Measurements from ENCODE around the gene NECTIN1.

The NECTIN1 gene

DNA sequence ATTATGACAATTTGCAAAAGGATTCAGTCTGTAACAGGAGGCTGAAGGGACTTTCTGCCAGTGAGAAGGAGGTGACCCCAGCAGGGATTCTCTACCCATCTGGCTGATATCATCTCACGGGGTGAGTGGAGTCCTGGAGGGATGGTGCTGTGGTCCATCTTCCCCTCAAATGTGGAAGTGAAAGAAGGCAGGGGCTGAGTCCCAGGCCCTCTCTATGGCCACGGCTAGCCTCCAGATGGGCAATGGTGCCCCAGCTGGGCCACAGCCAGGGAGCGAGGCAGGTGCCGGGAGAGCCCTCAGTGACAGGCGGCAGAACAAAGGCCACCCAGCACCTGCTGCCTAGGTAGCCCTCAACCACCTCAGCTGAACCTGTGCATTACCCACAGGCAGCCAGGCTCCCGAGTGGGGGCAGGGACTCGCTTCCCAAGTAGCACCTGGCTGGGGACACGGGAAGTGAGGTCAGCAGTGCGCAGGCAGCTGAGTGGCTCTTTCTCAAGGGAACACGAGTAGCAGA, 6.7 kb downstream of the NECTIN1 start:
- no peaks in the 10 kb centered on the region for H3K27me3 ChIP-seq (ENCODE audit: low read length)
- H3K9me2 ChIP-seq (replicated peaks; ENCODE audit: insufficient read depth, low read length) = no peaks in the 10 kb centered on the region
- H2AFZ ChIP-seq (ENCODE audit: low read depth, low read length, severe bottlenecking) = no peak overlapping the region
- no peak overlapping the region for H3K4me3 ChIP-seq (ENCODE audit: insufficient read depth, low read length, poor library complexity, severe bottlenecking)
- H4K20me1 ChIP-seq (ENCODE audit: low read depth, low read length) = peaks cover 17% of the 10 kb centered on the region
- H3K9me3 ChIP-seq (ENCODE audit: insufficient read depth, low read length) = no peaks in the 10 kb centered on the region
- H3K4me2 ChIP-seq (ENCODE audit: low read depth, low read length, poor library complexity, severe bottlenecking) = no peak overlapping the region
- no peak overlapping the region for H3K27ac ChIP-seq (ENCODE audit: low read depth, low read length)
- no peak overlapping the region for H3K9ac ChIP-seq (ENCODE audit: low read length)
- no peaks in the 10 kb centered on the region; the same call in 1 of the 2 replicates for H3F3A ChIP-seq (ENCODE audit: insufficient read depth)
- no peak for TF ChIP-seq EZH2phosphoT487 (conservative IDR thresholded peaks at IDR 0.05; ENCODE audit: low read length)
- TF ChIP-seq, protein P1, sequence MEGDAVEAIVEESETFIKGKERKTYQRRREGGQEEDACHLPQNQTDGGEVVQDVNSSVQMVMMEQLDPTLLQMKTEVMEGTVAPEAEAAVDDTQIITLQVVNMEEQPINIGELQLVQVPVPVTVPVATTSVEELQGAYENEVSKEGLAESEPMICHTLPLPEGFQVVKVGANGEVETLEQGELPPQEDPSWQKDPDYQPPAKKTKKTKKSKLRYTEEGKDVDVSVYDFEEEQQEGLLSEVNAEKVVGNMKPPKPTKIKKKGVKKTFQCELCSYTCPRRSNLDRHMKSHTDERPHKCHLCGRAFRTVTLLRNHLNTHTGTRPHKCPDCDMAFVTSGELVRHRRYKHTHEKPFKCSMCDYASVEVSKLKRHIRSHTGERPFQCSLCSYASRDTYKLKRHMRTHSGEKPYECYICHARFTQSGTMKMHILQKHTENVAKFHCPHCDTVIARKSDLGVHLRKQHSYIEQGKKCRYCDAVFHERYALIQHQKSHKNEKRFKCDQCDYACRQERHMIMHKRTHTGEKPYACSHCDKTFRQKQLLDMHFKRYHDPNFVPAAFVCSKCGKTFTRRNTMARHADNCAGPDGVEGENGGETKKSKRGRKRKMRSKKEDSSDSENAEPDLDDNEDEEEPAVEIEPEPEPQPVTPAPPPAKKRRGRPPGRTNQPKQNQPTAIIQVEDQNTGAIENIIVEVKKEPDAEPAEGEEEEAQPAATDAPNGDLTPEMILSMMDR (IDR thresholded peaks at IDR 0.05; ENCODE audit: insufficient read depth, low read length, poor library complexity, severe bottlenecking) = no peak
- H3K79me2 ChIP-seq (ENCODE audit: insufficient read depth, low read length) = peaks cover 57% of the 10 kb centered on the region
- no peaks in the 10 kb centered on the region for H3K36me3 ChIP-seq (ENCODE audit: low read length)

GRCh38 chr11:119721129-119722120, 7.6 kb downstream of the NECTIN1 start:
- H3K27ac ChIP-seq (ENCODE audit: low read depth, low read length) = no peak overlapping the region

GRCh38 chr11:119720311-119720913, 8.6 kb downstream of the NECTIN1 start:
- Histone ChIP-seq H3K9ac (ENCODE audit: low read length) (no peak overlapping the region), H3K79me2 (ENCODE audit: insufficient read depth, low read length) (peaks cover 60% of the 10 kb centered on the region; the same call in 1 of the 2 replicates), H3K9me2 (replicated peaks; ENCODE audit: insufficient read depth, low read length) (no peaks in the 10 kb centered on the region), H3K4me3 (ENCODE audit: insufficient read depth, low read length, poor library complexity, severe bottlenecking) (no peak overlapping the region), H3K27me3 (ENCODE audit: low read length) (no peaks in the 10 kb centered on the region), H3K27ac (ENCODE audit: low read depth, low read length) (no peak overlapping the region), H2AFZ (ENCODE audit: low read depth, low read length, severe bottlenecking) (no peak overlapping the region), H3K9me3 (ENCODE audit: insufficient read depth, low read length) (no peaks in the 10 kb centered on the region), H3K4me2 (ENCODE audit: low read depth, low read length, poor library complexity, severe bottlenecking) (no peak overlapping the region), H4K20me1 (ENCODE audit: low read depth, low read length) (peaks cover 7% of the 10 kb centered on the region; the same call in 1 of the 2 replicates), H3F3A (ENCODE audit: insufficient read depth) (no peaks in the 10 kb centered on the region; the same call in 1 of the 2 replicates), H3K36me3 (ENCODE audit: low read length) (no peaks in the 10 kb centered on the region)
- TF ChIP-seq, protein P1 (IDR thresholded peaks at IDR 0.05; ENCODE audit: insufficient read depth, low read length, poor library complexity, severe bottlenecking) = no peak
- no peak for TF ChIP-seq EZH2phosphoT487 (conservative IDR thresholded peaks at IDR 0.05; ENCODE audit: low read length)

More at GRCh38 chr11:119721129-119722120, 7.6 kb downstream of the NECTIN1 start:
- no peak overlapping the region for H3K9ac ChIP-seq (ENCODE audit: low read length)
- H3K4me3 ChIP-seq (ENCODE audit: insufficient read depth, low read length, poor library complexity, severe bottlenecking) = no peak overlapping the region
- no peak for TF ChIP-seq EZH2phosphoT487 (conservative IDR thresholded peaks at IDR 0.05; ENCODE audit: low read length)
- TF ChIP-seq, protein P1 (IDR thresholded peaks at IDR 0.05; ENCODE audit: insufficient read depth, low read length, poor library complexity, severe bottlenecking) = peak; percentile 22
- H3K4me2 ChIP-seq (ENCODE audit: low read depth, low read length, poor library complexity, severe bottlenecking) = no peak overlapping the region
- H3K9me2 ChIP-seq (replicated peaks; ENCODE audit: insufficient read depth, low read length) = no peaks in the 10 kb centered on the region
- H3K9me3 ChIP-seq (ENCODE audit: insufficient read depth, low read length) = no peaks in the 10 kb centered on the region
- H3F3A ChIP-seq (ENCODE audit: insufficient read depth) = no peaks in the 10 kb centered on the region; the same call in 1 of the 2 replicates
- H2AFZ ChIP-seq (ENCODE audit: low read depth, low read length, severe bottlenecking) = no peak overlapping the region
- H3K27me3 ChIP-seq (ENCODE audit: low read length) = no peaks in the 10 kb centered on the region
- no peaks in the 10 kb centered on the region for H3K36me3 ChIP-seq (ENCODE audit: low read length)
- H3K79me2 ChIP-seq (ENCODE audit: insufficient read depth, low read length) = peaks cover 56% of the 10 kb centered on the region; the same call in 1 of the 2 replicates
- H4K20me1 ChIP-seq (ENCODE audit: low read depth, low read length) = peaks cover 10% of the 10 kb centered on the region; the same call in 1 of the 2 replicates
